HepG2 (cell line): ENCODE results near the gene MATN1. TPM values are rescaled to one million over a fixed set of nuclear protein-coding genes. Genes with fewer than 3 reads are reported as not detected.
A peak's percentile ranks its signal among the peaks of the same experiment; 100 is the strongest.

ENCODE experiments used
- ATAC-seq: fragments of 200-7000 bp; cut with Tn5 transposase; 3 replicates; pipeline ENCODE4 v1.9.1; 2020; ENCODE audit warnings: mild to moderate bottlenecking, moderate library complexity
- BruUV-seq: library from RNA; stranded (reverse); fragments of 400-500 nt; replicated peaks from 2 replicates; lab custom pipeline; 2021; lab: Mats Ljungman, UMichigan
- CTCF ChIA-PET: fragments of 300-600 bp; formaldehyde crosslinking; extraction: SDS; loops from one replicate; lab custom pipeline; 2021; ENCODE audit warnings: low total read pairs, inconsistent platforms, low intra/inter-chr PET ratio; lab: Yijun Ruan, JAX
- POLR2A ChIA-PET: fragments of 350-600 bp; sonication (Branson Sonifier 250); formaldehyde crosslinking; loops from one replicate; lab custom pipeline; 2020; ENCODE audit warnings: antibody characterized with exemption, inconsistent platforms; lab: Yijun Ruan, JAX
- DNase-seq: peaks from one replicate; pipeline ENCODE4 v3.0.0-alpha.2; 2015; ENCODE audit warnings: low spot score
- FAIRE-seq: peaks from 3 replicates; lab custom pipeline; 2011; peaks lifted over from hg19 to GRCh38; lab: Jason Lieb, UNC
- H2AFZ ChIP-seq: one replicate; pipeline ENCODE4 v1.6.1; 2011; ENCODE audit warnings: low read length, inconsistent platforms
- H3K27ac ChIP-seq: fragments of 300-600 bp; 3 replicates; pipeline ENCODE4 v1.8.0; 2011; ENCODE audit warnings: mixed run types, mild to moderate bottlenecking, mixed read lengths, low read length, inconsistent platforms; ENCODE audit not compliant: insufficient read depth; ENCODE audit errors: extremely low read length
- H3K27me3 ChIP-seq, 2 experiments: fragments of 200-600 bp in 1 of 2; 2 replicates in 1 of 2; 3 replicates in 1 of 2; pipeline versions ENCODE4 v1.6.0 to v1.8.0; 2011; ENCODE audit warnings: low read length in 2 of 2, mild to moderate bottlenecking in 2 of 2, moderate library complexity in 2 of 2, inconsistent platforms in 1 of 2; ENCODE audit not compliant: insufficient read depth in 2 of 2, control insufficient read depth in 1 of 2
- H3K36me3 ChIP-seq, 2 experiments: fragments of 200-600 bp in 1 of 2; replicated peaks in 1 of 2; 2 replicates in 1 of 2; 3 replicates in 1 of 2; pipeline versions ENCODE4 v1.5.1 to v1.8.0; 2011; ENCODE audit warnings: low read length in 2 of 2, inconsistent platforms in 1 of 2; ENCODE audit not compliant: insufficient read depth in 2 of 2, control insufficient read depth in 1 of 2
- H3K4me1 ChIP-seq: 2 replicates; pipeline ENCODE4 v1.5.1; 2012; ENCODE audit warnings: low read length, inconsistent platforms; ENCODE audit not compliant: insufficient read depth
- H3K4me2 ChIP-seq: 2 replicates; pipeline ENCODE4 v1.6.0; 2011; ENCODE audit warnings: low read depth, low read length, inconsistent platforms
- H3K4me3 ChIP-seq, 3 experiments: fragments of 200-600 bp in 1 of 3; sonication (generic), shearing (Covaris generic) in 1 of 3; replicated peaks in 1 of 3; 2 replicates each; pipeline ENCODE4 v1.5.1; 2011 to 2016; ENCODE audit warnings: low read length in 3 of 3, inconsistent platforms in 2 of 3, low read depth in 2 of 3, mild to moderate bottlenecking in 2 of 3, control low read depth in 1 of 3, mixed read lengths in 1 of 3; ENCODE audit not compliant: insufficient read depth in 1 of 3
- H3K79me2 ChIP-seq: one replicate; pipeline ENCODE4 v1.6.1; 2011; ENCODE audit warnings: low read length, inconsistent platforms; ENCODE audit not compliant: insufficient read depth
- H3K9ac ChIP-seq: 2 replicates; pipeline ENCODE4 v1.6.0; 2011; ENCODE audit warnings: mild to moderate bottlenecking, low read depth, low read length, inconsistent platforms; ENCODE audit not compliant: insufficient read depth
- H3K9me3 ChIP-seq: 2 replicates; pipeline ENCODE4 v1.5.1; 2012; ENCODE audit warnings: mild to moderate bottlenecking, low read length
- H4K20me1 ChIP-seq: 2 replicates; pipeline ENCODE4 v1.6.0; 2011; ENCODE audit warnings: inconsistent platforms, mild to moderate bottlenecking, low read length, moderate library complexity; ENCODE audit not compliant: insufficient read depth
- BCL6 ChIP-seq: IDR thresholded peaks from 2 replicates; pipeline ENCODE4 v1.6.1; 2016; ENCODE audit warnings: missing genetic modification reagents, missing compliant biosample characterization
- DNMT1 ChIP-seq: sonication (generic); formaldehyde crosslinking; IDR thresholded peaks from 2 replicates; pipeline ENCODE4 v1.5.1; 2020; ENCODE audit warnings: mild to moderate bottlenecking, missing genetic modification reagents
- ZNF629 ChIP-seq: sonication (generic); formaldehyde crosslinking; conservative IDR thresholded peaks from 2 replicates; pipeline ENCODE4 v1.5.0; 2020; ENCODE audit warnings: missing genetic modification reagents
- ZNF678 ChIP-seq: sonication (generic); formaldehyde crosslinking; IDR thresholded peaks from 2 replicates; pipeline ENCODE4 v1.4.0; 2020; ENCODE audit warnings: mild to moderate bottlenecking, missing genetic modification reagents
- ZNF768 ChIP-seq: sonication (generic); formaldehyde crosslinking; IDR thresholded peaks from 2 replicates; pipeline ENCODE4 v1.4.0; 2020; ENCODE audit warnings: missing genetic modification reagents
- WGBS: methylation state at CpG from one replicate; pipeline ENCODE4 v1.1.6; 2017; ENCODE audit warnings: low lambda C conversion rate; 5-methylcytosine and 5-hydroxymethylcytosine counted together
- in situ Hi-C: cut with HindIII; loops from 2 replicates; pipeline ENCODE4 v1.10.0; 2017; ENCODE audit warnings: low pct_unique_long_range_greater_than_20kb; ENCODE audit not compliant: extremely low pct_ligation_motif_present
- intact Hi-C: fragments of 100-400 bp; cut with micrococcal nuclease; formaldehyde crosslinking; loops from one replicate; pipeline ENCODE4 v1.10.0; 2022; ENCODE audit not compliant: unreplicated experiment
- polyA plus RNA-seq, 8 experiments: library from polyadenylated mRNA; depleted of rRNA in 3 of 8; stranded (reverse) in 7 of 8; unstranded in 1 of 8; fragments of >200 nt; fragmentation: Illumina TruSeq in 4 of 8; extraction: Trizol in 4 of 8; gene quantifications; 2 replicates each; pipeline versions ENCODE4 v1.2.1 to v1.2.3, GENCODE V29; 2011 to 2016; ENCODE audit warnings: low read depth in 4 of 8, missing spikeins in 1 of 8, mixed read lengths in 1 of 8; ENCODE audit not compliant: insufficient read depth in 1 of 8
- total RNA-seq, 5 experiments: library from RNA; depleted of rRNA; stranded (reverse); fragments of >200 nt; fragmentation: Illumina TruSeq; extraction: Trizol; gene quantifications; 2 replicates each; pipeline ENCODE4 v1.2.3, GENCODE V29; 2016; ENCODE audit warnings: low read depth in 1 of 5
- TF ChIP-seq, protein P1 (sequence below): sonication (generic); formaldehyde crosslinking; IDR thresholded peaks from 2 replicates; pipeline ENCODE4 v1.8.1; 2023; ENCODE audit warnings: mild to moderate bottlenecking, inconsistent platforms, moderate library complexity, missing genetic modification reagents, borderline replicate concordance

MATN1 gene
- total and polyA plus RNA-seq, 2 of the 13 experiments (the other 11 are each of a cell fraction or from before 2014, with no cell fraction given): 0.04 to 0.05 TPM

DNA sequence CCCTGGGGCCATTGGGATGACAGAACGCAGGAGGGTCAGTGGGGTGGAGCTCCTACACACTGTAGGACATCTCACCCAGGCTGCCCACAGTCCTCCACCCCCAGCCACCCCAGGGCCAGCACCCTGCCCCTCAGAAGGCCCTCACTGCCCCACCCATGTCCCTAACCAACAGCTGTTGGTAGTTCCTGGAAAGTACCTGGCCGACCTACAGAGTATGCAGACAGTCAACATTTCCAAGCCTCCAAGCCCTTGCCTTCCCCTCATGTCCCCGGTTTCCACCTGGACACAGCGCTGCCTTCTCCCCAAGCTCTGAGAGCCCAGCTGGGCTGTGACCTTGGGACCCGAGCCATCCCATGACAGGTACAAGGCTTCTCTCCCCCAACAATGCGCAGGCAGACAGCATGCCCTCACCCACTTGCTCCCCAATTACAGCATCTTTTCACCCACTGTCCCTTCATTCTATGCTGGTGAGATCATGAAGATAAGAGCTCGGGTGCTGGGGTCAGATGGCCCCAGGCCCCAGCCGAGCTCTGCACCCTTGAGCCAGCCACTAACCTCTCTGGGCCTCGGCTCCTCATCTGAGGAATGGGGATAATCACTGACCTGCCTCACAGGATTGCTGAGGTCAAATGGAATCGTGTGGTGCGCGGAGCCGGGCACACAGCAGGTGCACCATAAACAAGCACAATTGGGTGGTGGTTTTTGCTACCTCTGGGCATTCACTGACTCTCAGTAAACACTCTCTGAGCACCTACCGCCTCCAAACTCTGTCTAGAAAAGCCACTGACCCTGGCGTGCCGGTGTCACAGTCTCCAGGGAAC, 23.0 kb upstream of the MATN1 start:
- peaks cover 78% of the 10 kb centered on the region for H3K4me1 ChIP-seq
- peak; percentile 20 for ATAC-seq
- CTCF ChIA-PET: no interaction called here
- no peaks in the 10 kb centered on the region for H3K9me3 ChIP-seq
- POLR2A ChIA-PET: interaction anchor here (0.9 to 2.3 kb wide), 3 partner anchors 12 to 37 kb away, joined by 3 to 9 read pairs (median 5); partner anchors contain the start of gene LAPTM5
- peak; percentile 71 for TF ChIP-seq BCL6 (CRISPR knock-in tag)
- no peak for TF ChIP-seq ZNF678 (CRISPR knock-in tag)
- TF ChIP-seq ZNF629 (CRISPR knock-in tag): peak; percentile 40; the same call in 1 of the 2 replicates
- TF ChIP-seq, protein P1, sequence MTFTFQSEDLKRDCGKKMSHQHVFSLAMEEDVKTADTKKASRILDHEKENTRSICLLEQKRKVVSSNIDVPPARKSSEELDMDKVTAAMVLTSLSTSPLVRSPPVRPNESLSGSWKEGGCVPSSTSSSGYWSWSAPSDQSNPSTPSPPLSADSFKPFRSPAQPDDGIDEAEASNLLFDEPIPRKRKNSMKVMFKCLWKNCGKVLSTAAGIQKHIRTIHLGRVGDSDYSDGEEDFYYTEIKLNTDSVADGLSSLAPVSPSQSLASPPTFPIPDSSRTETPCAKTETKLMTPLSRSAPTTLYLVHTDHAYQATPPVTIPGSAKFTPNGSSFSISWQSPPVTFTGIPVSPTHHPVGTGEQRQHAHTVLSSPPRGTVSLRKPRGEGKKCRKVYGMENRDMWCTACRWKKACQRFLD (CRISPR knock-in tag): no peak
- peak; percentile 95 for TF ChIP-seq ZNF768 (CRISPR knock-in tag)
- no peak for TF ChIP-seq DNMT1 (CRISPR knock-in tag)
- H3K36me3 ChIP-seq: no peaks in the 10 kb centered on the region
- no peaks in the 10 kb centered on the region for H4K20me1 ChIP-seq
- peak overlapping the region; percentile 61 for H3K4me2 ChIP-seq
- no peak overlapping the region for H3K9ac ChIP-seq
- H3K27me3 ChIP-seq: no peaks in the 10 kb centered on the region
- no peak for FAIRE-seq
- DNase-seq: no peak
- H3K79me2 ChIP-seq: no peaks in the 10 kb centered on the region
- intact Hi-C loops (no loop called here), in situ Hi-C loops (no loop called here)
- H3K27ac ChIP-seq: no peak overlapping the region
- no peak overlapping the region for H3K4me3 ChIP-seq
- no peak overlapping the region for H2AFZ ChIP-seq
- BruUV-seq: no TSS peak
- WGBS: 72% methylated on average over 13 of the region's 16 CpGs
